Activated T-helper 1 cell treated with anti-CD3 and anti-CD28 coated beads, Interleukin-2, amount 50 U/mL, for 16 hours (primary cell): ENCODE data around the gene ATP11A.

Experiments
- DNase-seq, 2 donors: peaks; one replicate each; pipeline ENCODE4 v3.0.0-alpha.2; 2020; ENCODE audit warnings: low read depth in 1 of 2, low spot score in 1 of 2

ATP11A gene

DNA sequence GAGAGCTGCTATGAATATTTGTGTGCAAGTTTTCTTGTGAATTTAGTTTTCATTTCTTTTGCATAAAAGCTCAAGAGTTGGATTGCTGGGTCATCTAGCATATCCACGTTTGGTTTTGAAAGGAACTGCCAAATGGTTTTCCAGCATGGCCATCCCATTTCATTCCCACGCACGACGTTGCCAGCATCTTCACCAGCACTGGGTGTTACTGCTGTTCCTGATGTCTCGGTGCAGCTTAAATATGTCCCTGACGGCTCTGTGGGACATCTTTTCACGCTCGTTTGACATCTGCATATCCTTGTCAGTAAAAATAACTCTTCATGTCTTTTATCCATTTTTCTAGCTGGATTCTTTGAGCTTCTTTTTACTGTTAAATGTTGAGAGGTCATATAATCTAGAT is 123.7 kb downstream of the ATP11A start:
- DNase-seq, result no peak

DNA sequence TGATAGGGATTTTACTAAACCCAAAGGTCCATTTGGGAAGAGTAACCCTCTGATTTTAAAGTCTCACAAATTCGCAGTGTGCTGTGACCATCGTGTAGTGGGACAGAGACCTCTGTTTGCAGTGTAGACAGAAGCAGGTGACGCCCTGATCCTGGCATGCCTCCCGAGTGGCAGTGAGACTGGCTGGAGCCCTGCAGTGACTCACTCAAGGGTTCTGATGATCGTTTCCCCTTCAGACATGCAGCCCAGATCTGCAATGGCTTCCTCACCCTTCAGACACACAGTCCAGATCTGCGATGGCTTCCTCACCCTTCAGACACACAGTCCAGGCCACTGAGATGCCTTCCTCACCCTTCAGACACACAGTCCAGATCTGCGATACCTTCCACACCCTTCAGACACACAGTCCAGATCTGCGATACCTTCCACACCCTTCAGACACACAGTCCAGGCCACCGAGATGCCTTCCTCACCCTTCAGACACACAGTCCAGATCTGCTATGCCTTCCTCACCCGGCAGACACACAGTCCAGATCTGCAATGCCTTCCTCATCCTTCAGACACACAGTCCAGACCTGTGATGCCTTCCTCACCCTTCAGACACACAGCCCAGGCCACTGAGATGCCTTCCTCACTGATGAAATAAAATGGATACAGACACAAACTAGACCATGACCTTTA is 125.2 kb downstream of the ATP11A start:
- DNase-seq, result no peak

DNA sequence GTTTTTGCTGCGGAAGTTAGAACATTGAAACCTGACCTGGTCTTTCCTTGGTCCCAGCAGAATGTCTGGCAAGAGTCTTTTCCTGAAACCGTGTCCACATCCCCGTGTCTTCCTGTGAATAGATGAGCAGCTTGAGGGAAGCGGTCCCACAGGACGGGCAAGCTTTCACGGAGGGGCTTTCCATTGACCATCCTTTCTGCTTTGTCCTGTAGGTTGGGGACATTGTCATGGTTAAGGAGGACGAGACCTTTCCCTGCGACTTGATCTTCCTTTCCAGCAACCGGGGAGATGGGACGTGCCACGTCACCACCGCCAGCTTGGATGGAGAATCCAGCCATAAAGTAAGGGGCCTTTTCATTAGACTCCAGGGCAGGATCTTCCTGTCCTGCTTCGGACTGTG is 126.0 kb downstream of the ATP11A start:
- no peak for DNase-seq

DNA sequence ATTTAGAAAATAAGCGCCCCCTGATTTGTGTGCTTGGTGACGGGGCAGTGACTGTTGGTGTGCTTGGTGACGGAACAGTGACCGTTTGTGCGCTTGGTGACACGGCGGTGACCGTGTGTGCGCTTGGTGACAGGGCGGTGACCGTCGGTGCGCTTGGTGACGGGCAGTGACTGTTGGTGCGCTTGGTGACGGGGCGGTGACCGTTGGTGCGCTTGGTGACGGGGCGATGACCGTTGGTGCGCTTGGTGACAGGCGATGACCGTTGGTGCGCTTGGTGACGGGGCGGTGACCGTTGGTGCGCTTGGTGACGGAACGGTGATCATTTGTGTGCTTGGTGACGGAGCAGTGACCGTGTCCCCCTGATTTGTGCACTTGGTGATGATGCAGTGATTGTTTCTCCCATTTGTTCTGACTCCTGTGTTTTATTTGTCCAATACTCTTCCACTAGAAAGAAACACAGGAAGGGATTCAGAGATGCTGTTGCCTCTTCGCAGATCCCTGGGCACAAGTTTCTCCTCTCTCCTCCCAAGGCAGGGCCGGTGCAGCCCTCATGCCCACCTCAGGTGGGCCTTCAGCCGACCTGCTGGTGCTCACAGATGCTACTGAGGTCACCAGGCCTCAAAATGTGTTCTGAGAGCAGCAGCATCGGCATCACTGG is 128.3 kb downstream of the ATP11A start:
- DNase-seq, result no peak

DNA sequence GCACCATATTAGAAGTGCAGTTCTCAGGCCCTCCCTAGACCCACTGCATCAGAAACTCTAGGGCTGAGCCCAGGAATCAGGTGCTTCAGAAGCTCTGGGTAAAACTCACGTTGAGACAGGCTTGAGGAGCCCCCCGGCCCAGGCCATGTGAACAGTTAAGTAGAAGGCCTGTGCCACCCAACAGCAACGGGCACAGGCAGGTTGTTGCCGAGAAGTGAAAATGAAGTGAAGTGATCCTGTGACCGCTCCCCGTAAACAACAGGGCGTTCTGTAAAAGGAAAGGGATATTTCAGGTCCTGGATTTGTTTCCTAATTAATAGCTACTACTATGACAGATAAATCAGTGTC is 128.8 kb downstream of the ATP11A start:
- no peak for DNase-seq

DNA sequence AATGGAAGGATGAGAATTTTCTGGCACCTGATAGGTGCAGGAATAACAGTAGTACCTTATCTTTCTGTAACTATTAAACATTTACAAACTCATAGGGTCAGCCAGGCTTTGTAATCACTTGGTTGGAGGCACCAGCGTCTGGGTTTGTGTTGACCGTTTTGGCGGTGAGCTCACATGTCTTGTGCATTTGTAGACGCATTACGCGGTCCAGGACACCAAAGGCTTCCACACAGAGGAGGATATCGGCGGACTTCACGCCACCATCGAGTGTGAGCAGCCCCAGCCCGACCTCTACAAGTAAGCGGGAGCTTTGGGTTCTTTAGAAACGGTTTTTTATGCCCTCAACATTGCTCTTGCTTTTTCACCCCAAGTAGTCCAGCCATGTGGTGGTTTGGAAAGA is 129.3 kb downstream of the ATP11A start:
- no peak for DNase-seq

DNA sequence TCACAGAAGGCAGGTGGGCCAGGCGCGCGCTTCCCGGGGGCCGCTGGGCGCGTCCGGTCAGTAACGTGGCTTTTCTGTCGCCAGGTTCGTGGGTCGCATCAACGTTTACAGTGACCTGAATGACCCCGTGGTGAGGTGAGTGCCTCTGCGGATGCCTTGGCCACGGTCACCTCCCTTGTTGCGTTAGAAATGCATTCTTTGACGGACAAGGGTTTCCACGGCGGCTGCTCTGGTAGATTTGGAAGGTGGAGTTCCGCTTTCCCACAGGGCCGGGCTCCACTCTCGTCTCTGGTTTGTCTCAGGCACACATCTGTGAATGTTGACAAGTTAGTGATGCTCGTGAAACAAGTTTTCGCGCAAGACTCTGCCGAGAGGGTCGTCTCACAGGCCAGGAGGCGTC is 130.0 kb downstream of the ATP11A start:
- no peak for DNase-seq

DNA sequence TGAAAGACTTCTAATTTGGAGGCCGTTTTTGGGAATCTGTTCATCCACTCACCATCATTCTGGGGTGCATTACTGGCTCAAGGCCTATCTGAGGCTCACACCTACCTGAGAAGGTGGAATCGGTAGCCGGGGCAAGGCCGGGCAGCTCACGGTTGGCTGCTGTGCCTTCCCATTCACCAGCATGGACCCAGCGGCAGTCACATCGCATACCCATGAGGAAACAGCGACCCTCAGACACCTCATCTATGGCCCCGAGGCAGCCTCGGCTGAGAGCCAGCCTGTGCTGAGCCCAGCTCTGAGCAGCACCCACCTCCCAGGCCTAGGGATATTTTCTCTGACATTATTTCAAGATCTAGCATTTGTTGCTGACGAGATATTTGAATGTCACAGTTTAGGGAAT is 130.5 kb downstream of the ATP11A start:
- no peak for DNase-seq

DNA sequence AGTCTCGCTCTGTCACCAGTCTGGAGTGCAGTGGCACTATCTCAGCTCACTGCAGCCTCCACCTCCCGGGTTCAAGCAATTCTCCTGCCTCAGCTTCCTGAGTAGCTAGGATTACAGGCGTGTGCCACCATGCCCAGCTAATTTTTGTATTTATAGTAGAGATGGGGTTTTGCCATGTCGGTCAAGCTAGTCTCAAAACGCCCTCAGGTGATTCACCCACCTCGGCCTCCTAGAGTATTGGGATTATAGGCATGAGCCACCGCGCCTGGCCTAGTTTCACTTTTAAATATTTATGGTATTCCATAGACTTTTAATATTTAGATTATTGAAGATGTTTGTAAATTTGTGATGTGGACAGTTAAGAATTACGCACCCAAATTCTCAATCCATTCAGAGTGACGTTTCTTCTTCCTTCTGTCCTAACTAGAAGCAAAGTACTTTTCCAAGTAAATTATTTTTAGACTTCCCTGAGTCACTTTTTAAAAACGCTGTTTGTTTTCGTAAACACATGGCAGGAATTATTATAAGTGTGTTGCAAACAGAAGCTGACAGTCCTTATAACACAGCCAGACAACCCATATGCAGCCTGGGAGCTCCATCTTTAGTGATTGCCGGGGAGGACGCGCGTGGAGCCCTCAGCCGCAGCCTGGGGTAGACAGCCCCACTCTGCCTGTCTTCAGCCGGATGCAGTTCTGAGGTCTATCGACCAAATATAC is 131.7 kb downstream of the ATP11A start:
- no peak for DNase-seq

DNA sequence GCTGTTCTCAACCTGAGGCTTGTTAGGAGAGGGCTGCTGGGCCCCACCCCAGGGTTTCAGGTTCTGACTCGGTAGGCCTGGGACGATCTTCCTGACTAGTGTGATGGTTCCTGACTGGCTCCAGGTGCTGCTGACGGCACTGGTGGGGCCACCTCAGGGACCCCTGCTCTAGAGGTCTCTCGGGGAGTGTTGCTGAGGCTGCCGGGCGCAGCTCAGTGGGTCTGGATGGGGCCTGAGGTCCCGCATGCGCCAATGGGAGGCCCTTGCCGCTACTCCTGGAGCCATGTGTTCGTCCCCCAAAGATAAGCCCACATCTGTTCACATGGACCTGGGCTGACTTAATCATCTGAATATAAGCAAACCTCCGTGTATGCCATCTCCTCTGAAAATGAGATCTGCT is 133.0 kb downstream of the ATP11A start:
- no peak for DNase-seq

DNA sequence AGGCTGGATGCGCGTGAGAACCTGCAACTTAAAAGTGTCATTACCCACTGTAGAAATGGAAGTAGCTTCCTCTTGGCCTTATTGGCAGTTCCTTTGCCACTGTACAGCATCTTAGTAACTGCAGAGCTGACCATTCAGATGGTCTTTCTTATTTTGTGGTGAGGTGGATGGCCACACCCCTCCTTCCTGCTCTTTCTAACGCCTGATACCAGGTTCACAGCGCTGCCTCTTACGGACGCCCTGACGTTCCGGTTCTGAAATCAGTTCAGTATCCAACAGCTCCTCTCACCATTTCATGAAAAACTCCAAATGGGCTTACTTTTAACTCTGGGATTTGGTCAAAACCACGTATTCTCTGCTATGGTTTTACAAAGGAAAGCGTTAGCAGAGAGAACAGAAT is 134.6 kb downstream of the ATP11A start:
- DNase-seq, result no peak

DNA sequence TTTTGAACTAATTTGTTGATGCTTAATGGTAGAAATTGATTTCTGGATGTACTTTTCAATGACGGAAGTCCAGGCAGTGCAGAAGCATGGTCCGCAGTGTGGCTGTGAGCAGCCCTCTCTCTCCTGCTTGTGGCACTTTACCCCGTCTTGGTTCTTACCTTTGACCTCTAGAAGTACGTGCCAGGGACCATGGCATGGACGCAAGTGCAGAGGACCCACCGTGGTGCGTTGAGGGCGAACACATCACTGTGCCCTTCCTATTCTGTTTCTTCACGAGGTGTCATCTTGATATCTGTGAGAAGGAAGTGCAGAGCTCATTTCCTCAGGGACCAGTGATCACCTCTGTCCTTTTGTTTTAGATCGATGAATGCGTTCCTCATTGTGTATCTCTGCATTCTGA is 135.2 kb downstream of the ATP11A start:
- DNase-seq, result no peak

DNA sequence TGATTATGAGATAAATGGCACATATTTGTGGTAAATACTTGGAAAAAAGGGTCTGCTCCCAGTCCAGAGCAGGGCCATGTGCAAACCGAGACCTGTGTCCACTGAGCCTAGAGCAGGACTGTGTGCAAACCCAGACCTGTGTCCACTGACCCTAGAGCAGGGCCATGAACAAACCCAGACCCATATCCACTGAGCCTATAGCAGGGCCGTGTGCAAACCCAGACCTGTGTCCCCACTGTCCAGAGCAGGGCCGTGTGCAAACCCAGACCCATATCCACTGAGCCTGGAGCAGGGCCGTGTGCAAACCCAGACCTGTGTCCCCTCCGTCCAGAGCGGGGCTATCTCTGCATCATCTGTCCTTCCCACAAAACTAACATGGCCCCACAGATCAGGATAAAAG is 136.0 kb downstream of the ATP11A start:
- no peak for DNase-seq

DNA sequence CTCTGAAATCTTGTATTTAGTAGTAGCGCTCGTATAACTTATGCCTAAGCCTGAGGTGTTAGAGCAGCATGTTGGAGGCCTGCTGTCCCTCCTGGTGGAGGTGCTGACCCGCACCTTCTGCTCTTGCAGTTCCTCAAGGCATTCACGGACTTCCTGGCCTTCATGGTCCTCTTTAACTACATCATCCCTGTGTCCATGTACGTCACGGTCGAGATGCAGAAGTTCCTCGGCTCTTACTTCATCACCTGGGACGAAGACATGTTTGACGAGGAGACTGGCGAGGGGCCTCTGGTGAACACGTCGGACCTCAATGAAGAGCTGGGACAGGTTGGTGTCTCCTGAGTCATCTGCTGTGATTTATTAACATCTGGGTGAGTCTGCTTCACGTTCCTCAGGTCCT is 136.7 kb downstream of the ATP11A start:
- DNase-seq, result no peak

DNA sequence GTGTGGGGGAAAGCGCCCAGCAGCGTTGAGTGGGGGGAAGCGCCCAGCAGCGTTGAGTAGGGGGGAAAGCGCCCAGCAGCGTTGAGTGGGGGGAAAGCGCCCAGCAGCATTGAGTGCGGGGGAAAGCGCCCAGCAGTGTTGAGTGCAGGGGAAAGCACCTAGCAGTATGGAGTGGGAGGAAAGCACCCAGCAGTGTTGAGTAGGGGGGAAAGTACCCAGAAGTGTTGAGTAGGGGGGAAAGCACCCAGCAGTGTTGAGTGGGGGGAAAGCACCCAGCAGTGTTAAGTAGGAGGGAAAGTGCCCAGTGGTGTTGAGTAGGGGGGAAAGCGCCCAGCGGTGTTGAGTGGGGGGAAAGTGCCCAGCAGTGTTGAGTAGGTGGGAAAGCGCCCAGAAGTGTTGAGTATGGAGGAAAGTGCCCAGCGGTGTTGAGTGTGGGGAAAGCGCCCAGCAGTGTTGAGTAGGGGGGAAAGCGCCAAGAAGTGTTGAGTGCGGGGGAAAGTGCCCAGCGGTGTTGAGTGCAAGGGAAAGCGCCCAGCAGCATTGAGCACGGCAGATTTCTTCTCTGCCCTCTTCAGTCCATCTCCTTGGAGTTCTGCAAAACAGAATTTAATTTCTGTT is 138.4 kb downstream of the ATP11A start:
- no peak for DNase-seq

DNA sequence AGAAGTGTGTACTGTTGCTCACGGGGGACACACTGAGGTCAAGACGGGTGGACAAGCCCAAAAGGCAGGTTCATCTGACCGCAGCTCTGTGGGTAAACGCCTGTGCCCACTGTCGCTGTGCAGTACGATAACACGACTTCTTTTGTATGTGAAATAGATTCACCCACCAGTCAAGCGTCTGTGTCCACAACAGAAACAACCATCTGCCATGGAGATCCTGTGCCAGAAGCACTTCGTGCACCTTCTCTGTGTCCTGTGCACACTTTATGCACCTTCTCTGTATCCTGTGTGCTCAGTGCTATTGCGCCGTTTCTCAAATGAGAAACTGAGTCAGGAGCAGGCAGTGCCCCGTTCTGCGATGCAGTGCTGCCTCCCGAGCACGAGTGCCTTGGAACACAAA is 138.9 kb downstream of the ATP11A start:
- DNase-seq, result no peak

DNA sequence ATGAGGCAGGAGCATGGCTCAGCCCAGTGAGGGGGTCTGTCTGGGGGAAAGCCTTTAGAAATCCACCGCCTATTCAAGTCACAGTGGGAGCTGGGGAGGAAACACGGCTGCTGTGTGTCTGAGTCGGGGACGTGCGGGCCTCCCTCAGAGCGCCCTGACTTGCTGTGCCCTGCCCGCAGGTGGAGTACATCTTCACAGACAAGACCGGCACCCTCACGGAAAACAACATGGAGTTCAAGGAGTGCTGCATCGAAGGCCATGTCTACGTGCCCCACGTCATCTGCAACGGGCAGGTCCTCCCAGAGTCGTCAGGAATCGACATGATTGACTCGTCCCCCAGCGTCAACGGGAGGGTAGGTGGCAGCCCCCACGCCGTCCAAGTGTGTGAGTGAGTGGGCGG is 141.4 kb downstream of the ATP11A start:
- DNase-seq, result no peak

DNA sequence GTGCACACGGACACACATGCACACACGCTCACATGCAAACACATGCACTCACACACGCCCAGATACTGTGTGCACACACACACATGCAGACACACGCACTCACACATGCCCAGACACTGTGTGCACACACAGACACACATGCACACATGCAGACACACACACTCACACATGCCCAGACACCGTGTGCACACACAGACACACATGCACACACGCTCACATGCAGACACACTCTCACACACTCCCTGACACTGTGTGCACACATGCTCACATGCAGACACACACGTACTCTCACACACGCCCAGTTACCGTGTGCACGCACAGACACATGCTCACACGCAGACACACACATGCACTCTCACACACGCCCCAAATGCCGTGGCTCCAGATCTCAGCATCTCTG is 142.0 kb downstream of the ATP11A start:
- DNase-seq, result no peak

DNA sequence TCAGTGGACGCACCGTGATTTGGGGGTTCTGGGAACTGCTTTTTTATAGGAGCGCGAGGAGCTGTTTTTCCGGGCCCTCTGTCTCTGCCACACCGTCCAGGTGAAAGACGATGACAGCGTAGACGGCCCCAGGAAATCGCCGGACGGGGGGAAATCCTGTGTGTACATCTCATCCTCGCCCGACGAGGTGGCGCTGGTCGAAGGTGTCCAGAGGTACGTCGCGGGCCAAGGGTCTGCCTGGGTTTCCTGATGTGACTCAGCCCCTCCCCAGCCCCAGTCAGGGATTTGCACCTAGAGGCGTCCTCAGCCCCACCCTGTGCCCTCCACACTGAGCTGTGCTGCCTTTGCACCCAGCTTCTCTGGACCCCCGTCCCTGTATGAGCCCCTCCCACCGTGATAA is 143.0 kb downstream of the ATP11A start:
- DNase-seq, result no peak

DNA sequence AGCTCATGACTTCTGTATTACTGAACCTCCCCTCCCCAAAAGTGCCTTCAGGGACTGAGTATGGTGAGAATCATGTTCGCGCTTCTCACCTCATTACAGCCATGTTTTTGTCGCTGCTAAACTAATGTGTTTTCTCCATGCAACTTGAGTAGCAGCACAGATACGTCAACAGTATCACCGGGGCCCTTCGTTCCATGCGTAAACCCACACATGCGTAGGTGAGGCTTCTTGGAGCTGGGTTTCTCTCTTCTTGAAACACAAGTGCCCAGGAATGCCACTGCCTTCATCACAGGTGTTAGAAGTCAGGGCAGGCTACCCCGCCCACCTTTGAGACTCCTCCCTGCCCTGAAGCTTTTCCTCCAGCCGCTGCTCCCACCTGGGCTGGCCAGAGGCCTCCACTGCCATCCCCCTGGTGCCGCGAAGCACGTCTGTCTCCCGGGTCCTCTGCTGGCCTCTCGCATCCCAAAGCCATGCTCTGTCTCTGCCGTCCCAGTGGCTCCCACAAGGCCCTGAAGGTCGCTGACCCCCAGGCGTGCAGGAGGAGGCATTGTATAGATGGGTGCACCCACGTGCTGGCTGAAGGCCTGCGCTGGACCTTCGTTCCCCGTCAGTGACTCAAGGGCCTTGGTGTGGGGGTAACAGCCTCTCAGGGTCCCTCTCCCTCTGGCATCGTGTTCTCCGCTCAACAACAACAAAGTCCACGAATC is 143.9 kb downstream of the ATP11A start:
- DNase-seq, result no peak

DNA sequence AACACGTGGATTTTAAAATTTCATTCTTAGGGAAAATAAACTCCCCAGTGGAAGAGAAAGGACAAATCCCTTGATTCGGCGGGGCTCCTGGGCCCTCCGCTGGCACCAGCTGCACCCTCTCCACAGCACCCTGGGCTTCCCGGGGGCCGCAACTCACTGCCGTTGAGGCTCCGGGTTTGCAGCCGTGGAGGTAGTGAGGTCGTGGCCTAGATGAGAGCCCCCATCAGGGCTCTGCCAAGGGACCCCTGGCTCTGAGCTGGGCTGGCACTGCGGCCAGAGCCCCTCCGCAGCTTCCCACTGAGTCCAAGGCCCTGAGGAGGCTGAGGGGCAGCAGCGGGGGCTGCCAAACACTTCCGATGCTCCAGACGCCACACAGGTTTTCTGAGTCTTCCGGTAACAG is 145.5 kb downstream of the ATP11A start:
- no peak for DNase-seq

DNA sequence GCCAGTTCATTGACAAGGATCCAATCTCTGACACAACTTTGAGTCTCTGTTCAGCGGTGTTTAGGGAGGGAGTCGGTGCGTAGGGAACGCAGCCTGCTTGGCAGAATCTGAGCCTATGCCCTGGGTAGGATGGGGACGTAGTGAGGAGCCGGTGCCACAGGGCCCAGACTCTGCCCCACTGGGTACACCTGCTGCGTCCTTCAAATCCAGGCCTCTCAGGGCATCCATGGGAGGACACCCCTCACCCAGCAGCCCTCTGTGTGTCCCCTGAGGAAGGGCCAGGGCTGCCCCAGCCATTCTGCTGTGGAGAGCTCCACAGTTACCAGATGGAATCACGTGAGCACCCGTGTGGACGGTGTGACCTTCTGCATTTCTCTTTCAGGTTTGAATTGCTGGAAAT is 146.0 kb downstream of the ATP11A start:
- DNase-seq, result no peak
